Left hindlimb (tissue), 1 donor: ENCODE results near the gene NTN3.
"Not testable (repeated sequence)": the region's sequence is repeated elsewhere in the genome, so short reads cannot be mapped to it uniquely, and the experiment has no call there.

Experiments used
- DNase-seq: peaks from one replicate; pipeline ENCODE4 v3.0.0-alpha.2; 2018

NTN3 gene

DNA sequence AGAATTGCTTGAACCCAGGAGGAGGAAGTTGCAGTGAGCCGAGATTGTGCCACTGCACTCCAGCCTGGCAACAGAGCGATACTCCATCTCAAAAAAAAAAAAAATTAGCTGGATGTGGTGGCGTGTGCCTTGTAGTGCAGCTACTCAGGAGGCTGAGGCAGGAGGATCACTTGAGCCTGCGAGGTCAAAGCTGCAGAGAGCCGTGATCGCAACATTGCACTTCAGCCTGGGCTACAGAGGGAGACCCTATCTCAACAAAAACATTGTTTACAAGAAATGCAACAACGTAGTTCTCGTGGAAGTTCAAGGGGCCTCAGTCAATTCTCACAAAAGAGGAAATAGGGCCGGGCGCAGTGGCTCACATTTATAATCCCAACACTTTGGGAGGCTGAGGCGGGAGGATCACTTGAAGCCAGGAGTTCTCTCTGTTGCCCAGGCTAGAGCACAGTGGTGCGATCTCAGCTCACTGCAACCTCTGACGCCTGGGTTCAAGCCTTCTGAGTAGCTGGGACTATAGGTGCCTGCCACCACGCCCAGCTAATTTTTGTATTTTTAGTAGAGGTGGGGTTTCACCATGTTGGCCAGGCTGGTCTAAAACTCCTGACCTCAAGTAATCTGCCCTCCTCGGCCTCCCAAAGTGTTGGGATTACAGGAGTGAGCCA, 29.8 kb upstream of the NTN3 start:
- not testable (repeated sequence) for DNase-seq

DNA sequence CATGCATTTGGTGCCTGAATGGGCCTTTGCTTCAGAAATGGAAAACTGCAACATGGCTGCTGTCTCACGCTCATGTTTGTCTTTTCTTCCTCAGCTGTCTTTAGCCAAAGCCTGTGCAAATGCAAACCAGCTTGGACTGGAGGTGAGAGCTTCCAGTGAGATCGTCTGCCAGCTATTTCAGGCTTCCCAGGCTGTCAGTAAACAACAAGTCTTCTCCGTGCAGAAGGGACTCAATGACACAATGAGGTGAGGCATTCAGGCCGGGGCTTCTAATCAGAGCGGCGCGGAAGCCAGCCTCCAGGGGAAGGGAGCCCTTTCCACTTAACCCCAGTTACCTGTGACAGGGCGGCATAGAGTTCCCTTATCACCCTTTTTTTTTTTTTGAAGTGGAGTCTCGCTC, 27.5 kb upstream of the NTN3 start:
- no peak for DNase-seq

DNA sequence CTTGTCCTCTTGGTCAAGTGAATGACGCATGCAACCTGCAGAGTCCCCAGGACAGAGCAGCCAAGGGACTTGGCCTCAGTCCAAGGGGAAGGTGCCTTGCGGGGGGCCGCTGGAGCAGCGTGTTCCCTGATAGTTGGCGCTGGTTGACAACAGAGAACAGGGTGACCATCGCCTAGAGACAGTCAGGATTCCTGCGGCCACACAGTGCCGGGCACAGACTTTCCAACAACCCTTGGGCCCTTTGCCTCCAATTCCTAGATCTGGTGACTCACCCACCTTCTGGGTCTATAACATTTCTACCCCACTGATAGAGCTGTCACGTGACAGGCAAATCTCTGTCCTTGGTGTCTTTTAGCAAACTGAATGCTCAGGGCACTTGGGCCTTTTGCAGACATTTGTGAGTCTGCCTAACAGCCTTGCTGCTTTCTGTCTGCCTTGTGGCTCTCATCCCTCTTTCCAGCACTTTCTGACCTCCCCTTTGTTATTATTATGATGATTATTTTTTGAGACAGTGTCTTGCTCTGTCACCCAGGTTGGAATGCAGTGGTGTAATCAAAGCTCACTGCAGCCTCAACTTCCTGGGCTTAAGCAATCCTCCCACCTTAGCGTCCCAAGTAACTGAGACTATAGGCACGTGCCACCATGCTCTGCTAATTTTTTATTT, 23.0 kb upstream of the NTN3 start:
- no peak for DNase-seq

DNA sequence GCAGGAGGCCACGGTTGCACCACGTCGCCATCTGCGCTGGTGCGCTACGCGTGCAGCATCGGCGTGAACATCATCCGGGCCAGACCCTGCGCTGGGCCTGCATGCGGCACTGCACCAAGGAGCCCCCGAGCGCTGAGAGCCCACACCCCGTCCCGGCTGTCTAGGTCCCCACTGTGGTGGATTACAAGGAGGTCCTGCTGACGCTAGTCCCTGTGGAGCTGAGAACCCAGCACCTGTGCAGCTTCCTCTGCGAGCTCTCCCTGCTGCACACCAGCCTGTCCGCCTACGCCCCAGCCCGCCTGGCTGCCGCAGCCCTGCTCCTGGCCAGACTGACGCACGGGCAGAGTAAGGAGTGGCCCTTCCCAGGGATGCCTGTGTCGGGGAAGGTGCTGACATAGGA, 22.0 kb upstream of the NTN3 start:
- DNase-seq = no peak

DNA sequence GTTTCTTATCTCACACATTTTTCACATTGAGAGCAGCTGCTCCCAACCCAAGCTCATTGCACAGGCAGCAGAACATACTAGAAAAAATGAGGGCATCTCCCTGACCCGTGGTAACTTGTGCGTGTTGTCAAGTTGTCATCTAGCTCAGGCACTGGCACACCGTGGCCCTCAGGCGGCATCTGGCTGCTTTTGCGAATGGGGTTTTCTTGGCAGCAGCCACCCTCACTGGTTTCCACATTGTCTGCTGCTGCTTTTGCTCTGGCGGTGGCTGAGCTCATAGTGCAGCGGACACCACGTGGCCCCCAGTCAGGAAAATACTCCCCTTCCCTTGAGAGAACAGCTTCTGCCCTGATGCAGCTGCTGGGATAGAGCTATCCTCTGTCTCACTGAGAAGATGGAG, 20.6 kb upstream of the NTN3 start:
- no peak for DNase-seq

DNA sequence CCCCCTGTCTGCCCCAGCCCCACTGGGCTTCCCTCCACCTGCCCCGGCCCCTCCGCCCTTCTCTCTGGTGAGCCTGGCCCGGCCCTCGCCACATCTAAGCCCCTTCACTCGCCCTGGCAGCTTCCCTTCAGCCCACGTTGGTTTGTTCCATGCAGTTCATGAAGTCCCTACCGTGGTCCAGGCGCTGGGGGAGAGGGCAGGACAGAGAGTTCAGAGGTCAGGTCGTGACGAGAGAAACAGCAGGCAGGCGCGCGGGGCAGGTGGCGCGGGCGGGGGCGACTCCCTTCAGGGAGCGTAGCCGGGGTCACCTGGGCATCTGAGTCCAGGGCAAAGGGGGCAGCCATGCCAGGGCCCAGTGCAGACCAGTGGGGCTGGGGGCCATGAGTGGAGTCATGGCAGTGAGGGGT, 20.1 kb upstream of the NTN3 start:
- no peak for DNase-seq

DNA sequence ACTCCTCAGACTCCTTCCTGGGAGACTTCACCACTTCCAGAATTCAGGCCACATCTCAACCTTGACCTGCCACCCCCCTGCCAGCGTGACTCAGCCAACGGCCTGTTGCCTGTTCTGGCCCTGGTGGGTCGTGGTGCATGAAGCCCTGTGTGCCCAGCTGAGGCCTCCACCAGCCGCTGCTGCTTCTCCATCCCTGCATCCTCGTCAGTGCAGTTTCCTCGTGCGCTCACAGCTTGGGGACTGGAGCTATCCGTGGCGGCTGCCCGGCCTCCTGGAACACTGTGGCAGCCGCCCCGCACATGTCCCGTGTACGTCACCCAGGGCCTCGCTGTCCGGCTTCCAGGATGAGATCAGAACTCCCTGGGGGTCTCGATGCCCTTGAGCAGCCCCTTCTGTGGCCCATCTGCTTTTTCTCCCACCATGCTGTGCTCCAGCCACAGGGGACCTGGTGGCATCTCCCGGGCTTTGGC, 19.2 kb upstream of the NTN3 start:
- no peak for DNase-seq

DNA sequence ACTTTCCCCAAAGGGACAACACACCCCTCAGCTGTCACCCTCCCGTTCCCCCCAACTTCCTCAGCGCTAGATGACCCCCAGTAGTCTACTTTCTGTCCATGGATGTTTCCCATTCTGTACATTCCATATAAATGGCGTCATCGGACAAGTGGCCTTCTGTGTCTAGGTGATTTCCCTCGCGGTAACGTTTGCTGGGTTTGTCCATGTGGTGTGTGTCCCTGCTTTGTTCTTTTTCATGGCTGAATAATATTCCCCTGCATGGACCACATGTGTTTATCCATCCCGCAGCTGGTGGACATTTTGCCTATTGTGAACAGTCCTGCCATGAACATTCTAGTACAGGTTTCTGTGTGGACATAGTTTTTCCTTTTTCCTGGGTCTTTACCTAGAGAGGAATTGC, 18.4 kb upstream of the NTN3 start:
- no peak for DNase-seq

DNA sequence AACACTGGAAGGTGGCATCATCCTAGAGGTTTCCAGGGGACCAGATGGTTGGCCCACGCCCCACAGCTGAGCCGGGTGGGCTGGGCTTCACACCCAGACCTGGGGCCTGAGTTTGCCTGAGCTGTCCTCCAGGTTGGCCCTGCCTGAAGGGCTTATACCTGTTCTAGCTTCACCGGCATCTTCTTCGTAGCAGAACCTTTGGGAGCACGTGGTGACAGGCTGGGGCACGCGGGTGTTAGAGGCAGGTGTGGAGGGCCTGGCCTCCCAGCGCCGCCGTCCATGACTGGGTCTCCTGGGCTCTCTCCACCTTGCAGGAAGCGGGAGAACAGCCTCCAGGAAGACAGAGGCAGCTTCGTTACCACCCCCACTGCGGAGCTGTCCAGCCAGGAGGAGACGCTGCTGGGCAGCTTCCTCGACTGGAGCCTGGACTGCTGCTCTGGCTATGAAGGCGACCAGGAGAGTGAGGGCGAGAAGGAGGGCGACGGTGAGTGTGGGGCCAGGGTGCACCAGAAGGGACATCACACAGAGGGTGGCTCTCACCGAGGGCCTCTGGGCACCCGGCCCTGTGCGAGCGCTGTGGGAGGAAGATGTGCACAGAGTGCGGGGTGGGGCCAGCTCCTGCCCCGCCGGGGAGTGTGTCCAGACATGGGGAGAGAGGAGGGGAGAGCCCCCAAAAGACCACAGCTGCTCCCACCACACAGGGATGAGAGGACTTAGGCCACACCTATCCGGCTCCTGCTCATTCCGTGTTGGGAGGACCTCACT, 15.8 kb upstream of the NTN3 start:
- DNase-seq = no peak

DNA sequence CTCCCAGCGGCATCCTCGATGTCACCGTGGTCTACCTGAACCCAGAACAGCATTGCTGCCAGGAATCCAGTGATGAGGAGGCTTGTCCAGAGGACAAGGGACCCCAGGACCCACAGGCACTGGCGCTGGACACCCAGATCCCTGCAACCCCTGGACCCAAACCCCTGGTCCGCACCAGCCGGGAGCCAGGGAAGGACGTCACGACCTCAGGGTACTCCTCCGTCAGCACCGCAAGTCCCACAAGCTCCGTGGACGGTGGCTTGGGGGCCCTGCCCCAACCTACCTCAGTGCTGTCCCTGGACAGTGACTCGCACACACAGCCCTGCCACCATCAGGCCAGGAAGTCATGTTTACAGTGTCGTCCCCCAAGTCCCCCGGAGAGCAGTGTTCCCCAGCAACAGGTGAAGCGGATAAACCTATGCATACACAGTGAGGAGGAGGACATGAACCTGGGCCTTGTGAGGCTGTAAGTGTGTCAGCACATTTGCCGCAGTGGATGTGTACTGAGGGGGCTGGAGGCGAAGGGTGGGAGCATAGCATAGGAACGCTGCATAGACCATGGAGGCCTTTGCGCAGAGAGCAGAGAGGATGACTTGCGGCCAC, 14.4 kb upstream of the NTN3 start:
- DNase-seq = no peak

DNA sequence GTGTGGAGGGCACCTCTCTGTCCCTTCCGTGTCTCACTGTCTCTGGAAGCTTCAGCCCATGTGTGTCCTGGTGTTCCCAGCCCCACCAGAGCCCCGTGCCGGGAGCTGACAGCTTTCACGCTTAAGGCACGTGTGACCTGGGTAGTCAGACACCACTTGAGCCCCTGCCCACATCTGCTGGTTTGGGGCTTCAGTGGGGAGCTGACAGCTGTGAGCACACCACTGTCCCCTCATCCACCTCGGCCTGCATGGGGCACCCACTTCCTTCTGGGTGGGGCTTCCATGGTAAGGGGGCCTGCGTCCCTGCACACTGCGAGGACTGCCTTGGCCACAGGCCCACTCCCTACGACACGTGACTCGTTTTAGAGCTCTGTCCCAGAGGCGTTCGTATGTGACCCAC, 13.8 kb upstream of the NTN3 start:
- no peak for DNase-seq

DNA sequence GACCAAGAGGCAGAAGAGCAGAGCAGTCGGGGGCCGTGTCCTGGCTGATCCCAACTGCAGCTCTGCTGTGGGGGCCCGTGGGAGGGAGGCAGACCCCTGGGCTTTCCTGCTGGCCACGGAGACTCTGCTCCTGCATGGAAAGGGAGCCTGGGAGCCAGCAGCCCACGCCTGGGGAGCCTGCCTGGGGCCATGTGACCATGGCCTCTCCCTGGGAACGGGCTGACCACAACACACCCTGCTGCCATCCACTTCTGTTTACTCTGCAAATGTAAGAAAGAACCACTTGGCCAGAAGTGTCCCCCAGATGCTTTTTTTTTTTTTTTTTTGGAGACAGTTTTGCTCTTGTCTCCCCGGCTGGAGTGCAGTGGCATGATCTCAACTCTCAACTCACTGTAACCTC, 13.2 kb upstream of the NTN3 start:
- DNase-seq = no peak

DNA sequence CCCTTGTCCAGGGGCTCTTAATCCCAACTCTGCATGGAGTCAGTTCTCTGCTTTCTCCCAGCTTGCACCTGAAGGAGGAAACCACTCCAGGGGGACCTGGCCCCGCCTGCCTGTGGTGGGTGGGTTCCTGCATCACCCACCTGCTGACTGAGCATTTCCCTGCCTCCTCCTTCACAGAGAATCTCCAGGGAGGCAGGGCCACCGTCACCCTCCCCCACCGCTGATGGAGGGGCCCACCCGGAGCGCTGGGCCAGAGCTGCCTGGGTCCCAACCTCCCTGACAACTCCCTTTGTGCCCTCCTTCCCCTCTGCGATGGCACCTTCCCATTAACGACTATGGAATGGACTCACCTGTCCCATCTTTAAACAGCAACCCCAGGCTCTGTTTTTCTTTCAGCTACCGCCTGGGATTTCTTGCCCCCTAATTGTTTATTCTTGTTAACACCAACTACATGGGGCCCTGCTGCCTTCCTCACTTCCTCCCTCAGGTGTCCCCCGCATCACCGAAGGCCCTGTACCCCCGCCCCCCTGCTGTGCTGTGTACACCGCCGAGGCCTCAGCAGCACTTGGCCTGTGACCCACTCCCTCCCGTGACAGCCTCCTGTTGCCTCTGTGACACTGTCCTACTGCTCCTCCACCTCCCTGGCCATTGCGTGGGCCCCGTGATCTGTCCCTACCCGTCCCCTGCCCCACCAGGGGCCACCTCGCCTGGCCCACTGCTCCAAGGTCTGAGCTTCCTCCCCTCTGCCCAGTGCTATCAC, 12.0 kb upstream of the NTN3 start:
- DNase-seq = no peak

DNA sequence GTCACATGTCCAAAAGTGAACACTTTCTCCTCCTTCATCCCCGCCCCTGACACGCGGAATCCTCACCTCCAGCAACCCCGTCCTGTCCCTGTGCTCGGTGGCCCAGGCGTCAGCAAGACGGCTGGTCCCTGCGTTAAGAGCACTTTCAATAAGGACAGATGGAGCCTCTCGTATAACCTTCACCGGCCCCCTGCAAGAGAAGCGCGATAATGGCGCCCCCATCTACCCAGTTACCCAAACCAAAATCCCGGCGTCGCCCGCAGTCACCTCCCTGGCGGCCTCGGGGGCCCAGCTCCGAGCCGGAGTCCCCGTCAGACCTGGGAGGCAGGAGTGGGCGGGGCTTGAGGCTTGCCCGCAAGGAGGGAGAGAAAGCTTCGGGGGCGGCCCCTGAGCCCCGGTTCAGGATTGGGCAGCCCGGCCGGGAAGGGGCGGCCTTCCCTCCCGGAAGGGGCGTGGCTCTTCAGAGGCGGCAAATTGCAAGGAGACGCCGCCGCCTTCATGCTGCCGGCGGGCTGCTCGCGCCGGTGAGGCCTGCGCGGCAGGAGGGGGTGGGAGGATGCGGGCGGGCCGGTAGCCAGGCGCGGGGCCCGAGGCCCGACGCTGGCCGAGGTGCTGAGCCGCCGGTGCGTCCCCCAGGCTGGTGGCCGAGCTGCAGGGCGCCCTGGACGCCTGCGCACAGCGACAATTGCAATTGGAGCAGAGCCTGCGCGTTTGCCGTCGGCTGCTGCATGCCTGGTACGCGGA, 11.3 kb upstream of the NTN3 start, which contains the start of gene TEDC2:
TSS of gene TEDC2 (plus strand) at position 463 of the 744 bp plus-strand sequence. CDS start at position 499, 36 bp downstream.
- DNase-seq = peak; percentile 96

DNA sequence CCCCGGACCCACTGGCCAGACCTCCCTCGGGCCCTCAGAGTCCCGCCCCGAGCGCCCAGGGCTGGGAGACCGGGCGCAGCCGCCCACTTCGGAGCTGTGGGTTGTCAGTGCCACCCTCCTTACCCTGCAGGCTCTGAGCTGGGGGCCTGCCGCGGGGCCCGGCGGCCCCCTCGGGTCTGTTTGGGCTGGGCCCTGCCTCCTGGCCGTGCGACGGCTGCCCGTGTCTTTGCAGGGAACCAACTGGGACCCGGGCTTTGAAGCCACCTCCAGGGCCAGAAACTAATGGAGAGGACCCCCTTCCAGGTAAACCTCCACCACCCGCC, 10.7 kb upstream of the NTN3 start:
- no peak for DNase-seq

DNA sequence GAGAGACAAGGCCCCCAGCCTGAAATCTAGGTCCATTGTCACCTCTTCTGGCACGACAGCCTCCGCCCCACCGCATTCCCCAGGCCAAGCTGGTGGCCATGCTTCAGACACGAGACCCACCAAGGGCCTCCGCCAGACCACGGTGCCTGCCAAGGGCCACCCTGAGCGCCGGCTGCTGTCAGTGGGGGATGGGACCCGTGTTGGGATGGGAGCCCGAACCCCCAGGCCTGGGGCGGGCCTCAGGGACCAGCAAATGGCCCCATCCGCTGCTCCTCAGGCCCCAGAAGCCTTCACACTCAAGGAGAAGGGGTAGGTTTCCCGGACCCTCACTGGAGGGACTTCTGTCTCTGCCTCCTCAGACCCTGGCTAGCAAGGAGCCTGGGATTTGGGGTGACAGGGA, 10.2 kb upstream of the NTN3 start:
- no peak for DNase-seq

DNA sequence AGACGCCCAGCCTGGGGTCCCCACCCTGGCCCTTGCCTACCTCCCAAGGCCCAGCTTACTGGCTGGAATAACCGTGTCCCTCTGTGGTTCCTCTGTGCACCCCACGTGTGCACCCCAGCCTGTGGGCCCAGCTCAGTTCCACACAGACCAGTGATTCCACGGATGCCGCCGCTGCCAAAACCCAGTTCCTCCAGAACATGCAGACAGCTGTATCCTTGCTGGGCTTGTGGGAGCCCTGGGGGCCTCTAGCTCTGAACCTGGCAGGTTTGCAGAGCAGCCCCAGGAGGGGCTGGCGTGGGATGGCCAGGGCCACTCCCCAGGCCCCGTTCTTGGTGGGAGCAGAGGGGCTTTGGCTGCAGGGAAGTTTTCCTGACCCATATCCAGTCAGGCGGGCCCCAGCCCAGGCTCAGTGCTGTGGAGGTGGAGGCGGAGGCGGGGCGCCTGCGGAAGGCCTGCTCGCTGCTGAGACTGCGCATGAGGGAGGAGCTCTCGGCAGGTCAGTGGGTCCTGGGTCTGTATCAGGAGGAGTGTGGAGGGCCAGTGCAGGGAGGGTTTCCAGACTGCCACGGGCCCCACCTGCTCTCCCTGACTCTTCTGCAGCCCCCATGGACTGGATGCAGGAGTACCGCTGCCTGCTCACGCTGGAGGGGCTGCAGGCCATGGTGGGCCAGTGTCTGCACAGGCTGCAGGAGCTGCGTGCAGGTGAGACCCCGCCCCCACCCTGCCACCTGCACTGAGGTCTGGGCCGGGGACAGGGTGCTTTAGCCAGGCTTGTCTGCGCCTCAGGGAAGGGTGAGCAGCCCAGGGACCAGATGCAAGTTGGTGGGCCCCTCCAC, 8.8 kb upstream of the NTN3 start:
- DNase-seq = no peak

DNA sequence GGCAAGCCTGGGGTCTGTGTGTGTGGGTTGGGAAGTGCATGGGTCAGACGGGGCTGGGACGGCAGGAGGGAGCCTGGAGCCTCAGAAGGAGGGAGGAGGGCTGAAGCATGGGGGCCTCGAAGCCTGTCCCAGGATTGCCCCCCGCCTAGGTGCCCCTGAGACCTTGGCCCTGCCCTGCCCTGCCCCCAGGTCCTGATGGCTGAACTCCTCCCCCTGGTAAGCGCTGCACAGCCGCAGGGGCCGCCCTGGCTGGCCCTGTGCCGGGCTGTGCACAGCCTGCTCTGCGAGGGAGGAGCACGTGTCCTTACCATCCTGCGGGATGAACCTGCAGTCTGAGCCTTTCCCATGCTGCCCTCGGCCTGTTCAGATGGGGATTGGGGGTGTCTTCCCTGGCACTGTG, 6.8 kb upstream of the NTN3 start:
- DNase-seq = no peak

DNA sequence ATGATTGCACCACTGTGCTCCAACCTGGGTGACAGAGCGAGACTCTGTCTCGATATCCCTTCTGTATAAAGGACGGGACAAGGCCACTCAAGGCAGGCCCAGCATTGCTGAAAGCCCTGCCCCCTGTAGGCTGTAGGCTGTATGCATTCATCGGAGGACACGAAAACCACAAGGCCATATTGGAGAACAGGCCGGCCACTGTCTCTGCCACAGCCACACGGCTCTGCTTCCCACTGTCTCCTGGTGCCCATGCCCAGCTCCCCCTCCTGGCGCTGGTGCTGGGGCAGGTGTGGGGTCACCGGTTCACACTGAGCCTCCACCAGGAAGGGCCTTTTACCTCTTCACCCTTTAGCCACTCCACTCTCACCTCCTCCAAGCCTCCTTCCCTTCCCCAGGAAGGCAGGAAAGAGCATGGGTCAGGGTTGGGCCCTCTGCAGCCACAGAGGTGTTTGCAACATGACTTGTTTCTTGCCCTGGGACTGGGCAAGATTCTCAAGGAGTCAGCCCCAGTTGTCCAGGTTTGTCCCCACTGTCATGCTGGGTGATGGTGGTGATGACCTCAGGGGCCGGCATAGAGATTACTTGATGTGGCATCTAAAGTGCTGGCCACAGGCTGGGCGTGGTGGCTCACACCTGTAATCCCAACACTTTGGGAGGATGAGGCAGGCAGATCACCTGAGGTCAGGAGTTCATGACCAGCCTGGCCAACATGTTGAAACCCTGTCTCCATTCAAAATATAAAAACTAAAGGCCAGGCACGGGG, 5.3 kb upstream of the NTN3 start:
- no peak for DNase-seq
